ENCODE data around the gene VRTN. TPM values are rescaled to one million over a fixed set of nuclear protein-coding genes. Genes with fewer than 3 reads are reported as not detected.

Gene VRTN
- total and polyA plus RNA-seq, 2 donors (not counting 1 experiment from before 2014, with no cell fraction given) = not detected

GRCh38 chr14:74313601-74314000 is 34.7 kb upstream of the VRTN start:
- Histone ChIP-seq H3K4me2 (ENCODE audit: extremely low read depth, insufficient read depth, low read length) (no peak overlapping the region), H3K79me2 (ENCODE audit: control insufficient read depth, insufficient read depth, low read length) (no peaks in the 10 kb centered on the region), H3K27me3 (ENCODE audit: control insufficient read depth, insufficient read depth, low read length) (no peaks in the 10 kb centered on the region), H3K4me1 (ENCODE audit: control insufficient read depth, extremely low read depth, insufficient read depth, low read length) (no peaks in the 10 kb centered on the region), H2AFZ (ENCODE audit: low read length) (no peak overlapping the region), H3K9me3 (ENCODE audit: control insufficient read depth, insufficient read depth, low read depth, low read length) (no peaks in the 10 kb centered on the region), H3K36me3 (ENCODE audit: control insufficient read depth, insufficient read depth, low read length) (no peaks in the 10 kb centered on the region), H3K9ac (ENCODE audit: insufficient read depth, low read length) (no peak overlapping the region), H3K4me3 (replicated peaks in 1 of 4; ENCODE audit: control extremely low read depth in 1 of 4, insufficient read depth in 1 of 4, low read depth in 3 of 4, low read length in 4 of 4) (no peak overlapping the region), H3K27ac (ENCODE audit: insufficient read depth, low read length) (no peak overlapping the region), H4K20me1 (ENCODE audit: control insufficient read depth, extremely low read depth, insufficient read depth, low read length) (no peaks in the 10 kb centered on the region)
- DNase-seq (ENCODE audit: low read depth in 2 of 2) = no peak
- TF ChIP-seq, protein P1, sequence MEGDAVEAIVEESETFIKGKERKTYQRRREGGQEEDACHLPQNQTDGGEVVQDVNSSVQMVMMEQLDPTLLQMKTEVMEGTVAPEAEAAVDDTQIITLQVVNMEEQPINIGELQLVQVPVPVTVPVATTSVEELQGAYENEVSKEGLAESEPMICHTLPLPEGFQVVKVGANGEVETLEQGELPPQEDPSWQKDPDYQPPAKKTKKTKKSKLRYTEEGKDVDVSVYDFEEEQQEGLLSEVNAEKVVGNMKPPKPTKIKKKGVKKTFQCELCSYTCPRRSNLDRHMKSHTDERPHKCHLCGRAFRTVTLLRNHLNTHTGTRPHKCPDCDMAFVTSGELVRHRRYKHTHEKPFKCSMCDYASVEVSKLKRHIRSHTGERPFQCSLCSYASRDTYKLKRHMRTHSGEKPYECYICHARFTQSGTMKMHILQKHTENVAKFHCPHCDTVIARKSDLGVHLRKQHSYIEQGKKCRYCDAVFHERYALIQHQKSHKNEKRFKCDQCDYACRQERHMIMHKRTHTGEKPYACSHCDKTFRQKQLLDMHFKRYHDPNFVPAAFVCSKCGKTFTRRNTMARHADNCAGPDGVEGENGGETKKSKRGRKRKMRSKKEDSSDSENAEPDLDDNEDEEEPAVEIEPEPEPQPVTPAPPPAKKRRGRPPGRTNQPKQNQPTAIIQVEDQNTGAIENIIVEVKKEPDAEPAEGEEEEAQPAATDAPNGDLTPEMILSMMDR (conservative IDR thresholded peaks at IDR 0.05 in 1 of 2, IDR thresholded peaks at IDR 0.05 in 1 of 2; ENCODE audit: low read depth in 1 of 2, low read length in 2 of 2) = no peak
- no peak for TF ChIP-seq EZH2 (IDR thresholded peaks at IDR 0.05; ENCODE audit: low read length, missing control alignments)

DNA sequence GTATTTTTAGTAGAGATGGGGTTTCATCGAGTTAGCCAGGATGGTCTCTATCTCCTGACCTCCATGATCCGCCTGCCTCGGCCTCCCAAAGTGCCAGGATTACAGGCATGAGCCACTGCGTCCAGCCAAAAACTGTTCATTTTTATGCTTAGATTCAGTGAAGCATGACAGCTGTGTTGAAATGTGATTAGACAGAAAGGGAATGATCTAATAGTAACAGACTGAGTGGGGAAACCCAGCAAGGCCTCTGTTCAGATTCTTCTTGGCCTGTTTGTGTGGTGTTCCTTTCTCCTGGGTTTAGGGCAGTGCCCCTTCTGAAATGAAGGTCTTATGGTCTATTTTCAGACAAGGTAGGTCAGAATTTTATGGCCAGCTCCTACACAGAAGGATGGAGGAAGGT is 33.7 kb upstream of the VRTN start:
- DNase-seq (ENCODE audit: low read depth in 2 of 2) = no peak
- Histone ChIP-seq H3K27me3 (ENCODE audit: control insufficient read depth, insufficient read depth, low read length) (peaks cover 2% of the 10 kb centered on the region), H2AFZ (ENCODE audit: low read length) (no peak overlapping the region), H3K9ac (ENCODE audit: insufficient read depth, low read length) (no peak overlapping the region), H3K36me3 (ENCODE audit: control insufficient read depth, insufficient read depth, low read length) (no peaks in the 10 kb centered on the region), H3K27ac (ENCODE audit: insufficient read depth, low read length) (no peak overlapping the region), H3K9me3 (ENCODE audit: control insufficient read depth, insufficient read depth, low read depth, low read length) (no peaks in the 10 kb centered on the region), H3K4me1 (ENCODE audit: control insufficient read depth, extremely low read depth, insufficient read depth, low read length) (no peaks in the 10 kb centered on the region), H3K4me2 (ENCODE audit: extremely low read depth, insufficient read depth, low read length) (no peak overlapping the region), H3K4me3 (replicated peaks in 1 of 4; ENCODE audit: control extremely low read depth in 1 of 4, insufficient read depth in 1 of 4, low read depth in 3 of 4, low read length in 4 of 4) (no peak overlapping the region), H4K20me1 (ENCODE audit: control insufficient read depth, extremely low read depth, insufficient read depth, low read length) (no peaks in the 10 kb centered on the region), H3K79me2 (ENCODE audit: control insufficient read depth, insufficient read depth, low read length) (no peaks in the 10 kb centered on the region)
- TF ChIP-seq EZH2 (IDR thresholded peaks at IDR 0.05; ENCODE audit: low read length, missing control alignments) = no peak
- TF ChIP-seq, protein P1 (conservative IDR thresholded peaks at IDR 0.05 in 1 of 2, IDR thresholded peaks at IDR 0.05 in 1 of 2; ENCODE audit: low read depth in 1 of 2, low read length in 2 of 2) = no peak

GRCh38 chr14:74324931-74325361 is 23.3 kb upstream of the VRTN start:
- TF ChIP-seq, protein P1 (conservative IDR thresholded peaks at IDR 0.05 in 1 of 2, IDR thresholded peaks at IDR 0.05 in 1 of 2; ENCODE audit: low read depth in 1 of 2, low read length in 2 of 2) = peak; percentile 61 to 84
- TF ChIP-seq EZH2 (IDR thresholded peaks at IDR 0.05; ENCODE audit: low read length, missing control alignments) = no peak
- no peak overlapping the region for H3K4me3 ChIP-seq (replicated peaks in 1 of 4; ENCODE audit: control extremely low read depth in 1 of 4, insufficient read depth in 1 of 4, low read depth in 3 of 4, low read length in 4 of 4)
- no peaks in the 10 kb centered on the region for H4K20me1 ChIP-seq (ENCODE audit: control insufficient read depth, extremely low read depth, insufficient read depth, low read length)
- H3K9ac ChIP-seq (ENCODE audit: insufficient read depth, low read length) = no peak overlapping the region
- H3K9me3 ChIP-seq (ENCODE audit: control insufficient read depth, insufficient read depth, low read depth, low read length) = no peaks in the 10 kb centered on the region
- no peak overlapping the region for H2AFZ ChIP-seq (ENCODE audit: low read length)
- peaks cover 15% of the 10 kb centered on the region for H3K27me3 ChIP-seq (ENCODE audit: control insufficient read depth, insufficient read depth, low read length)
- H3K36me3 ChIP-seq (ENCODE audit: control insufficient read depth, insufficient read depth, low read length) = no peaks in the 10 kb centered on the region
- H3K4me2 ChIP-seq (ENCODE audit: extremely low read depth, insufficient read depth, low read length) = no peak overlapping the region
- DNase-seq (ENCODE audit: low read depth in 2 of 2) = peak in 1 of 2 donors; percentile 43
- H3K4me1 ChIP-seq (ENCODE audit: control insufficient read depth, extremely low read depth, insufficient read depth, low read length) = no peaks in the 10 kb centered on the region
- no peaks in the 10 kb centered on the region for H3K79me2 ChIP-seq (ENCODE audit: control insufficient read depth, insufficient read depth, low read length)
- no peak overlapping the region for H3K27ac ChIP-seq (ENCODE audit: insufficient read depth, low read length)
